Lower leg skin (tissue), 3 donors: ENCODE measurements around the gene CCDC69.

Experiments
- CTCF ChIP-seq, 3 donors: fragments of 450-650 bp; IDR thresholded peaks; one replicate each; pipeline ENCODE4 v1.5.1; 2016; ENCODE audit warnings: antibody characterized with exemption in 3 of 3, mild to moderate bottlenecking in 3 of 3, moderate library complexity in 2 of 3
- POLR2A ChIP-seq, 2 donors: fragments of 450-650 bp; IDR thresholded peaks; one replicate each; pipeline ENCODE4 v1.6.1; 2016 to 2017; ENCODE audit warnings: antibody characterized with exemption in 2 of 2, mild to moderate bottlenecking in 1 of 2, moderate library complexity in 1 of 2

GRCh38 chr5:151159649-151160373 is 64.1 kb downstream of the CCDC69 start:
- TF ChIP-seq POLR2A (IDR thresholded peaks at IDR 0.05) = no peak
- no peak for TF ChIP-seq CTCF (IDR thresholded peaks at IDR 0.05)
